HepG2 (cell line): ENCODE results near the gene RAD21L1. TPM values are rescaled to one million over a fixed set of nuclear protein-coding genes. Genes with fewer than 3 reads are reported as not detected.

Experiments used
- BATF2 ChIP-seq: sonication (generic); formaldehyde crosslinking; IDR thresholded peaks from 2 replicates; pipeline ENCODE4 v1.8.0; 2022; ENCODE audit warnings: mild to moderate bottlenecking, missing genetic modification reagents, moderate library complexity
- CHD4 ChIP-seq: fragments of 200-600 bp; sonication (generic); IDR thresholded peaks from 2 replicates; pipeline ENCODE4 v1.7.0; 2017; ENCODE audit warnings: mild to moderate bottlenecking, low read length, borderline replicate concordance
- CREBL2 ChIP-seq: sonication (generic); formaldehyde crosslinking; IDR thresholded peaks from 2 replicates; pipeline ENCODE4 v1.8.1; 2023; ENCODE audit warnings: missing genetic modification reagents, mild to moderate bottlenecking, borderline replicate concordance
- KLF11 ChIP-seq: IDR thresholded peaks from 2 replicates; pipeline ENCODE4 v1.6.1; 2016; ENCODE audit warnings: missing compliant biosample characterization
- MYPOP ChIP-seq: sonication (generic); formaldehyde crosslinking; IDR thresholded peaks from 2 replicates; pipeline ENCODE4 v1.8.1; 2023; ENCODE audit warnings: mild to moderate bottlenecking, moderate library complexity, missing genetic modification reagents
- NCOA2 ChIP-seq: sonication (generic); formaldehyde crosslinking; IDR thresholded peaks from 2 replicates; pipeline ENCODE4 v1.8.0; 2022; ENCODE audit warnings: inconsistent platforms
- PRDM10 ChIP-seq: sonication (generic); formaldehyde crosslinking; IDR thresholded peaks from 2 replicates; pipeline ENCODE4 v1.4.0; 2020; ENCODE audit warnings: low read depth, missing genetic modification reagents
- RXRB ChIP-seq: IDR thresholded peaks from 2 replicates; pipeline ENCODE4 v1.6.1; 2016; ENCODE audit warnings: borderline replicate concordance, missing genetic modification reagents, missing compliant biosample characterization
- SIX4 ChIP-seq: sonication (generic); formaldehyde crosslinking; IDR thresholded peaks from 2 replicates; pipeline ENCODE4 v1.4.0; 2020; ENCODE audit warnings: missing genetic modification reagents
- SMAD1 ChIP-seq: sonication (generic); formaldehyde crosslinking; IDR thresholded peaks from 2 replicates; pipeline ENCODE4 v1.4.0; 2020; ENCODE audit warnings: missing genetic modification reagents, low read depth, mild to moderate bottlenecking, borderline replicate concordance
- SMC3 ChIP-seq: IDR thresholded peaks from 2 replicates; pipeline ENCODE4 v1.6.1; 2011; ENCODE audit warnings: low read length, improper control_type of control experiment
- SNAI1 ChIP-seq: sonication (generic); formaldehyde crosslinking; IDR thresholded peaks from 2 replicates; pipeline ENCODE4 v1.5.0; 2020; ENCODE audit warnings: mild to moderate bottlenecking, missing genetic modification reagents, borderline replicate concordance
- SOX6 ChIP-seq, 2 experiments: fragments of 450-650 bp in 1 of 2; sonication (generic) in 1 of 2; formaldehyde crosslinking in 1 of 2; IDR thresholded peaks; 2 replicates each; pipeline versions ENCODE4 v1.4.0 to v1.6.1; 2017 to 2020; ENCODE audit warnings: antibody characterized with exemption in 1 of 2, mild to moderate bottlenecking in 1 of 2, missing genetic modification reagents in 1 of 2
- SP5 ChIP-seq: IDR thresholded peaks from 2 replicates; pipeline ENCODE4 v1.6.1; 2016; ENCODE audit warnings: low read depth, borderline replicate concordance
- SSRP1 ChIP-seq: IDR thresholded peaks from 2 replicates; pipeline ENCODE4 v1.6.1; 2016; ENCODE audit warnings: control low read depth
- TEAD3 ChIP-seq: optimal IDR thresholded peaks from 2 replicates; pipeline ENCODE3; 2016; ENCODE audit warnings: borderline replicate concordance
- TFDP1 ChIP-seq: IDR thresholded peaks from 2 replicates; pipeline ENCODE4 v1.6.1; 2016; ENCODE audit warnings: missing compliant biosample characterization, missing genetic modification reagents, borderline replicate concordance
- ZFP82 ChIP-seq: sonication (generic); formaldehyde crosslinking; IDR thresholded peaks from 2 replicates; pipeline ENCODE4 v1.5.1; 2020; ENCODE audit warnings: mild to moderate bottlenecking, missing genetic modification reagents, borderline replicate concordance
- ZNF10 ChIP-seq: sonication (generic); formaldehyde crosslinking; IDR thresholded peaks from 2 replicates; pipeline ENCODE4 v1.4.0; 2020; ENCODE audit warnings: mild to moderate bottlenecking, low read depth, missing genetic modification reagents, borderline replicate concordance
- ZNF121 ChIP-seq: sonication (generic); formaldehyde crosslinking; IDR thresholded peaks from 2 replicates; pipeline ENCODE4 v1.5.0; 2020; ENCODE audit warnings: mild to moderate bottlenecking, missing genetic modification reagents
- ZNF558 ChIP-seq: sonication (generic); formaldehyde crosslinking; IDR thresholded peaks from 2 replicates; pipeline ENCODE4 v1.9.0; 2022; ENCODE audit warnings: mild to moderate bottlenecking, missing genetic modification reagents, borderline replicate concordance
- ZNF644 ChIP-seq: IDR thresholded peaks from 2 replicates; pipeline ENCODE4 v1.6.1; 2016; ENCODE audit warnings: low read depth
- ZNF737 ChIP-seq: sonication (generic); formaldehyde crosslinking; IDR thresholded peaks from 2 replicates; pipeline ENCODE4 v1.5.0; 2020; ENCODE audit warnings: missing genetic modification reagents, mild to moderate bottlenecking, borderline replicate concordance
- ZNF773 ChIP-seq: sonication (generic); formaldehyde crosslinking; IDR thresholded peaks from 2 replicates; pipeline ENCODE4 v1.4.0; 2020; ENCODE audit warnings: missing genetic modification reagents, borderline replicate concordance
- polyA plus RNA-seq, 8 experiments: library from polyadenylated mRNA; depleted of rRNA in 3 of 8; stranded (reverse) in 7 of 8; unstranded in 1 of 8; fragments of >200 nt; fragmentation: Illumina TruSeq in 4 of 8; extraction: Trizol in 4 of 8; gene quantifications; 2 replicates each; pipeline versions ENCODE4 v1.2.1 to v1.2.3, GENCODE V29; 2011 to 2016; ENCODE audit warnings: low read depth in 4 of 8, missing spikeins in 1 of 8, mixed read lengths in 1 of 8; ENCODE audit not compliant: insufficient read depth in 1 of 8
- total RNA-seq, 5 experiments: library from RNA; depleted of rRNA; stranded (reverse); fragments of >200 nt; fragmentation: Illumina TruSeq; extraction: Trizol; gene quantifications; 2 replicates each; pipeline ENCODE4 v1.2.3, GENCODE V29; 2016; ENCODE audit warnings: low read depth in 1 of 5

The RAD21L1 gene
- total and polyA plus RNA-seq, 2 of the 13 experiments (the other 11 are each of a cell fraction or from before 2014, with no cell fraction given) = not detected

GRCh38 chr20:1187605-1188171 lies 38.2 kb upstream of the RAD21L1 start (continued):
- TF ChIP-seq PRDM10 (CRISPR knock-in tag) (peak; percentile 59; the same call in 1 of the 2 replicates), SIX4 (CRISPR knock-in tag) (0 out of 2 replicates have a peak, but pooled peaks have one; percentile 49), ZNF773 (CRISPR knock-in tag) (no peak), NCOA2 (CRISPR knock-in tag) (peak; percentile 87), ZNF10 (CRISPR knock-in tag) (no peak), SMAD1 (CRISPR knock-in tag) (no peak), ZFP82 (CRISPR knock-in tag) (no peak), SMC3 (no peak; the same call in 1 of the 2 replicates), CHD4 (0 out of 2 replicates have a peak, but pooled peaks have one; percentile 3), ZNF644 (CRISPR knock-in tag) (no peak; the same call in 1 of the 2 replicates), ZNF121 (no peak), SSRP1 (CRISPR knock-in tag) (no peak), TFDP1 (CRISPR knock-in tag) (no peak), ZNF737 (CRISPR knock-in tag) (no peak), CREBL2 (CRISPR knock-in tag) (no peak), BATF2 (no peak), ZNF558 (no peak), SOX6 (IDR thresholded peaks at IDR 0.05) (no peak), SOX6 (CRISPR knock-in tag; IDR thresholded peaks at IDR 0.05) (no peak), RXRB (CRISPR knock-in tag) (peak; percentile 69; the same call in 1 of the 2 replicates), SNAI1 (no peak), KLF11 (0 out of 2 replicates have a peak, but pooled peaks have one; percentile 33), TEAD3 (CRISPR knock-in tag) (peak; percentile 59), SP5 (no peak), MYPOP (CRISPR knock-in tag) (0 out of 2 replicates have a peak, but pooled peaks have one; percentile 13)
